Suppressor macrophage treated with lipopolysaccharide for 1 hour (primary cell): ENCODE measurements around the gene KRT73.

Experiments used
- DNase-seq, 3 donors: peaks; one replicate each; pipeline ENCODE4 v3.0.0-alpha.2; 2020 to 2022

Gene KRT73

DNA sequence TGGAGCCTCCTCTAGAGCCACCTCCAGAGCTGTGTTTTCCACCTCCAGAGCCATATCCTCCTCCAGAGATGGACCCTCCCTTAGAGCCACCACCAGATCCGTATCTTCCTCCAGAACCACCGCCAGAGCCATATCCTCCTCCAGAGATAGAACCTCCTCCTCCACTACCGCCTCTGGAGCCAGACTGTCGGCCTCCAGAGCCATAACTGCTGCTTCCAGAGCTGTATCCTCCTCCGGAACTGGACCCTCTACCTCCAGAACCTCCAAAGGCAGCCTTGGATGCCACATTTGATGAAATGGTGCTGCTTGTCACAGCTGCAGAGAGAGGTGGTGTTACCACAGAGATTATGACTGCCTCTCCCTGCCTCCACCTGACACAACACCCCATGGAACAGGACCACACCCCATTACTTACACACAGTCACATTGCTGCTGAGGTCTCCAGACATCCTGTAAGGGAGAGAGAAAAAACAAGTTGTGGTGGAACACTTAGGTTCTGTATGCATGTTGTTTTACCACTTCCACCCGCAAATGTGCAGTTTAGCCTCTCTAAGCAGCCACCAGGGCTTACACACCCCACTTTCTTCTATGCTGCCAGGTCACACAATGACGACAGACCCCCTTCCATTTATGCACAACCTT lies 26.9 kb upstream of the KRT73 start:
- DNase-seq = no peak

DNA sequence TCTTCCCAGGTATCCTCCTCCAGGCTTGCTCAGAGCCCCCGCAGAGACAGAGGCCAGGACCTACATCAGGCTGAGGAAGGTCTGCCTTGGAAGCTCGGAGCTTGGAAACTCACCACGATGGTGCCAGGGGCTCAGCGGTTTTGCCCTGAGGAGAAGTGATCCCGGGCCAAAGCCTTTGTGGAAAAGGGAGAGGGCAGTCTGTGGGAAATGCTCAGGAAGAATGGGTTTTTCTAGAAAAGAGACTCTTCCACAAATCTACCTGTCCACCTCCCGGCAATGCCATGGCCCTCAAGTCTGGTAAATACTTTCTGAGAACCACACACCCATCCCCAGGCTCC lies 25.7 kb upstream of the KRT73 start:
- no peak for DNase-seq

DNA sequence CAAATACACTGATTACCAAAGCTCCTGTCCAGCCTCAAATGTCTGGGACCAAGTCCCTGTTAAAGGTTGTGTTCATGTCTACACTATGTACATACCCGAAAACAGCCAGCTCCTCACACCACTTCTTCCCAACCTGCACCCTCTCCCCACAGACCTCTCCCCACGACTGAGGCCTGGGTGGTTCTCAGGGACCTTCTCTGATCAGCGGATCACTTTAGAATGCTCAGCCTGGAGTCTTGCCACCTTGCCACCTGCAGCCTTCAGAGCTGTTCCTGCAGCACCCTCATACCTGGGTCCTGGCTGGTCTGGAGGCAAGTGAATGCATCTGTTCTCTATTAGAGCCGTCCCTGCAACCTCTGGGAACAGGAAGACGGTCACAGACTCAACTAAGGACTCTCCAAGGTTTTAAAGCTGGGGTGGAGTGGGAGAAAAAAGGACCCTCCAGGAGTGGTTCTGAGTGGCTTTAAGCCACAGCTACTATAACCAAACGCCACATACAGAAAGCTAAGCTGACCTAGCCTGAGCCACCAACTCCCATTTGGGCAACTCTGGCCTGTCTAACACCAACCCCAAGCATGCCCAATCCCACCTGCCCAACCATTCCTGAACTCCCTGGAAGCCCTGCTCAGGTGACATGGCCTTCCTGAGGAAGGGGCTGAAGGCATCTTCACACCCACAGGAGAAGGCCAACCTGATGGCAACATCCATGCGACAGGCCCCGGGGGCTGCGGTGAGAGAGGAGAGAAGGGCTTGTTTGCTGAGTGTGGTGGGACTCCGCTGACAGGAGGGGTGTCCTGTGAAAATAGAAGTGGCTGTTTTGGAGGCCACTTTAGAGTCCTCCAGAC lies 25.1 kb upstream of the KRT73 start:
- no peak for DNase-seq

DNA sequence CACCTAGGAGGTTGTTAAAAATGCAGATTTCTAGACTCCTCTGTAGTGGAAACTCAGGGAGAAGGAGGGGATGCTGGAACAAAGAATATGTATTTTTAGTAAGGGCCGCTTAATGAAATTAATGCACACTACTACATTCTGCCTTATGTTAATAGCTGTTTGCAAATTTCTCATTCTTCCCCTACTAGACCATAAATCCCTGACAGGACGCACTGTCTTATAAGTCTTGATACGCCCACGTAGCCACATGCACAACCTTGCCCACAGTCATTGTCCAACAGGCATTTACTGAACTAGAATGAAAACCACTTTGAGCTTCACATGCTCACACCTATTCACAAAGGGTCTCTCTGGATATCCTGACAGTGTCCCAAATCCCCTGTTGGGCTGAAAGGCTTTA lies 23.1 kb upstream of the KRT73 start:
- DNase-seq = no peak

DNA sequence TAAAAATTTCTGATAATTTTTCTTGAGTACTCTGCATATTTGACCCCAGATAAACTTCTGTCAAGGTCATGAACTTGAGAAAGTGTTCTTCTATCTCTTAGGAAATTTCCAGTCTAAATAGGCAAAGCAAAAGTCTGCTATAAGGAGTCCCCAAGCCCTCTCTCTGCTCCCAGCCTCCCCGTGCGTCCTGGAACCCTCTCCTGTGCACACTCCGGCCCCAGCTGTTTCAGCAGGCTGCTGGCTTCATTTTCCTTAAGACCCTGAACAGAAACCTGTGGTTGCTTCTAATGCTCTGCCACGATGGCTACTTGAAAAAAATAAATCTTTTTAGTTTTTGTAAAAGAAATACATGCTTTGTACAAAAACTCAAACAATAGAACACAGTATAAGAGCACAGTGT lies 18.9 kb upstream of the KRT73 start:
- no peak for DNase-seq

GRCh38 chr12:52636592-52637258 lies 18.4 kb upstream of the KRT73 start:
- DNase-seq = no peak

DNA sequence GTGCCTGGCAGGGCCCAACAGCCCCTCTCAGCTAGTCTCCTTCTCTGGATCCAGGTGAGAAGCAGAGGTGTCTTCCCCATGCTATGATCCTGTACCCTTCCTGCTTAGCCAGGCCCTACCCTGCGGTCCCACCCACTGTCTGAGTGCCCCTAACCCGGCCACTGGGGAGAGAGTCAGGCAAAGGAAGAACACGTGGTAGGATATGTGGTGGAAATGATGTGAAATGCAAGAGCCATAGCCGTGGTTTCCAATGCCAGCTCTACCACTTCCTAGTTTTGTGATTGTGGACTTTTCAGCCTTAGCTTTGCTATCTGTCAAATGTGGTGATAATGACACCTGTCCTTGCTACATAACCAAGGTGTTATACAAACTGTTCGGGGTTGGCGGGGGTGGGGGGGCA lies 17.8 kb upstream of the KRT73 start:
- no peak for DNase-seq

- DNase-seq = no peak
These were observed 16.1 kb upstream of the KRT73 start for GRCh38 chr12:52634266-52635056.

DNA sequence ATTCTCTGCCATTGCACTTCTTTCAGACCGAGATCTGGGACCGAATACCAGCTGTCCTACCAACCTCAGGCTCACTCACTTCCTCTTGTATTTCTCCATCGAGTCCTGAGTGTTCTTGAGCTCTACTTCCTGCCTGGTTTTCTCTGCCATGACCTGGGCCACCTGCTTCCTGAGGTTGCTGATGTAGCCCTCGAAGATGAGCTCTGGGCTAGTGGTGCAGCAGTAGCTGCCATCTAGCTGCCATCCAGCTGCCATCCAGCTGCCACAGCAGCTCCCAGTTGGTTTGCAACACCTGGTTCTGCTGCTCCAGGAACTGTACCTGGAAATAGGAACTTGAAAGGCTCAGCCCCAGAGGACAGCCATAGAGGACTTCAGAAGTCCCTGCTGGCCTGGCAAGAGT lies 15.0 kb upstream of the KRT73 start:
- no peak for DNase-seq

DNA sequence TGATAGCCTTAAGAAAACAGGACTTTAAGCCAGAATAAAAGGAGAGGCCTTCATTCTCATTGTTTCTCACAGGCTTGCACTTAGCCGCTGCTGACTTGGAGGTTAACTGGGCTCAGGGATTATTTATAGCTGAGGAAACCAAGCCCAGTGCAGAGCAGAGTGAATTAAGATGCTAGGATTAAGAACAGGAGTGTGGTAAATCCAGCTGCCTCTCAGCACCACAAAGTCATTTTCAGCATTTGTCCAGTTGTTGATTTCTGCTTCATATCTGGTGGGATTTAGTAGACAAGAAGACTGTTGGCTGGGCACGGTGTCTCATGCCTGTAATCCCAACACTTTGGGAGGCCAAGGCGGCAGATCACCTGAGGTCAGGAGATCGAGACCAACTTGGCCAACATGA lies 14.3 kb upstream of the KRT73 start:
- DNase-seq = no peak

- no peak for DNase-seq
These were observed 13.5 kb upstream of the KRT73 start for GRCh38 chr12:52631676-52632459.

DNA sequence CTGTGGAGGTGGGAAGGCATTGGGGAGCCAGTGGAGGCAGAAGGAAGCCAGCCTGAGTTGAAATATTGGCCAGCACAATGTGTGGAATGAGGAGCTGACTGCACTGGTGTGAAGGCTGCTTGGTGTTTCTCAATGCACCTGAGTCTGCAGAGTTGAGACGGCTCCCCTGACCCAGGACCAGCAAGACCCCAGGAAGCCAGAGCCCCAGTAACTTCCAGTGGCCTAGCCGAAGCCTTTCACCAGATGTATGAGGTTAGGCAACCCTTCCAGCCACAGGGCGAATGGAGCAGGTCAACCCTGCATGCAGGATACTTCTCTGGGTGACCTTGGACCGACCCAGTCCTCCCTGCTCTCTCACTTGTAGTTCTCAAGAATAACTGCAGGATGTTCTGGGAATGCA lies 12.9 kb upstream of the KRT73 start:
- DNase-seq = no peak

DNA sequence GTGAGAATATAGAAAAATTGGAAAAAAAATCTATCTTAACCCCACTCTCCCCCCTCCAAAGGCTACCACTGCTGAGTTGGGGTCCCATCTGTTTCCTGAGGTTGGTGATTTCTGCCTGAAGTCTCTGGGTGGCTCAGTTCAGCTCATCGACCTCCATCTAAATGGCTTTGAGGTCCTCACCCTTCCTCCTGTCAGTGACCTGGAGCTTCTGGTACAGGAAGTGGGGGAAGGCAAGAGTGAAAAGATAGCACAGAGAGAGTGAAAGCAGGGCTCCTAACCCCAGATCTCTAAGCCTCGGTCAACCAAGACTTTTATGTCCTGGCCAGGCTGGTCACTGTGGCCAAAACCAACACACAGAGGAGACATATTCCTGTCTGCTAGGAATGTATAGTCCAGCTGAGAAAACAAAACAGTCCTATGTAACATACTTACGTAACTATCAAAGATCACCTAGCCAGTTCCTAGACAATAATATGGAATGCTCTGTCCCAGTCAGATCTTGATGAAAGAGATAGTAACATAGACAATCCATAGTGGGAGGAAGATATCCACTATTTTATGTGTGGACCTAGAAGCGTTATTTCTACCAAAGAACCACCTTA lies 12.3 kb upstream of the KRT73 start:
- DNase-seq = no peak

- peak in 1 of 3 donors; percentile 8 for DNase-seq
These were observed 11.7 kb upstream of the KRT73 start for GRCh38 chr12:52630008-52630500.

GRCh38 chr12:52629281-52630007 lies 11.1 kb upstream of the KRT73 start:
- DNase-seq = peak in 2 of 3 donors; percentile 13 to 27

GRCh38 chr12:52628841-52629240 lies 10.5 kb upstream of the KRT73 start:
- no peak for DNase-seq

GRCh38 chr12:52628111-52628507 lies 9.8 kb upstream of the KRT73 start:
- DNase-seq = no peak

- DNase-seq = no peak
These were observed 9.2 kb upstream of the KRT73 start for GRCh38 chr12:52627395-52628110.

DNA sequence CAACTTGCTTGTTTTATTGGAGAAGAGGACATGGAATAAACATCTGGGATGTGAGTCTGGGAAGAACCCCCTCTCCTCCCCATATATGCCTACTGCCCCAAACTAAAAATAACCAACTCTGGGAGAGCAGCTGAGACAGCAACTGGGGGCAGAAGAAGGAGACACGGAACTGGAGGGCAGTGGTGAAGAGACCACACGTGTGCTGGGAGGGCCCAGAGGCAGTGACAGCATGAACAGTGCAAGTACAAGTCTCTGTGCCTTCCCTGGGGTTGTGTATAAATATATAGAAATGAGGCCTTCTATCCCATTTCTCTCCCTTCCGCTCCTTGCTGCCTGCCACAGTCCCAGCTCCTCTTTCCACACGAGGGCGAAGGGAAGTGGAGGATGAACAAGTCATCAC lies 4.0 kb upstream of the KRT73 start:
- no peak for DNase-seq

- no peak for DNase-seq
These were observed 507 bp upstream of the KRT73 start for GRCh38 chr12:52618866-52619265.

GRCh38 chr12:52617403-52617785 lies 965 bp downstream of the KRT73 start:
- no peak for DNase-seq
